HepG2 (cell line): ENCODE results near the gene ANP32D. TPM values are rescaled to one million over a fixed set of nuclear protein-coding genes. Genes with fewer than 3 reads are reported as not detected.
"Not testable (repeated sequence)": the region's sequence is repeated elsewhere in the genome, so short reads cannot be mapped to it uniquely, and the experiment has no call there.

Experiments used
- ATAC-seq: fragments of 200-7000 bp; cut with Tn5 transposase; 3 replicates; pipeline ENCODE4 v1.9.1; 2020; ENCODE audit warnings: mild to moderate bottlenecking, moderate library complexity
- BruUV-seq: library from RNA; stranded (reverse); fragments of 400-500 nt; replicated peaks from 2 replicates; lab custom pipeline; 2021; lab: Mats Ljungman, UMichigan
- CTCF ChIA-PET: fragments of 300-600 bp; formaldehyde crosslinking; extraction: SDS; loops from one replicate; lab custom pipeline; 2021; ENCODE audit warnings: low total read pairs, inconsistent platforms, low intra/inter-chr PET ratio; lab: Yijun Ruan, JAX
- POLR2A ChIA-PET: fragments of 350-600 bp; sonication (Branson Sonifier 250); formaldehyde crosslinking; loops from one replicate; lab custom pipeline; 2020; ENCODE audit warnings: antibody characterized with exemption, inconsistent platforms; lab: Yijun Ruan, JAX
- DNase-seq: peaks from one replicate; pipeline ENCODE4 v3.0.0-alpha.2; 2015; ENCODE audit warnings: low spot score
- FAIRE-seq: peaks from 3 replicates; lab custom pipeline; 2011; peaks lifted over from hg19 to GRCh38; lab: Jason Lieb, UNC
- H2AFZ ChIP-seq: one replicate; pipeline ENCODE4 v1.6.1; 2011; ENCODE audit warnings: low read length, inconsistent platforms
- H3K27ac ChIP-seq: fragments of 300-600 bp; 3 replicates; pipeline ENCODE4 v1.8.0; 2011; ENCODE audit warnings: mixed run types, mild to moderate bottlenecking, mixed read lengths, low read length, inconsistent platforms; ENCODE audit not compliant: insufficient read depth; ENCODE audit errors: extremely low read length
- H3K27me3 ChIP-seq, 2 experiments: fragments of 200-600 bp in 1 of 2; 2 replicates in 1 of 2; 3 replicates in 1 of 2; pipeline versions ENCODE4 v1.6.0 to v1.8.0; 2011; ENCODE audit warnings: low read length in 2 of 2, mild to moderate bottlenecking in 2 of 2, moderate library complexity in 2 of 2, inconsistent platforms in 1 of 2; ENCODE audit not compliant: insufficient read depth in 2 of 2, control insufficient read depth in 1 of 2
- H3K36me3 ChIP-seq, 2 experiments: fragments of 200-600 bp in 1 of 2; replicated peaks in 1 of 2; 2 replicates in 1 of 2; 3 replicates in 1 of 2; pipeline versions ENCODE4 v1.5.1 to v1.8.0; 2011; ENCODE audit warnings: low read length in 2 of 2, inconsistent platforms in 1 of 2; ENCODE audit not compliant: insufficient read depth in 2 of 2, control insufficient read depth in 1 of 2
- H3K4me1 ChIP-seq: 2 replicates; pipeline ENCODE4 v1.5.1; 2012; ENCODE audit warnings: low read length, inconsistent platforms; ENCODE audit not compliant: insufficient read depth
- H3K4me2 ChIP-seq: 2 replicates; pipeline ENCODE4 v1.6.0; 2011; ENCODE audit warnings: low read depth, low read length, inconsistent platforms
- H3K4me3 ChIP-seq, 3 experiments: fragments of 200-600 bp in 1 of 3; sonication (generic), shearing (Covaris generic) in 1 of 3; replicated peaks in 1 of 3; 2 replicates each; pipeline ENCODE4 v1.5.1; 2011 to 2016; ENCODE audit warnings: low read length in 3 of 3, inconsistent platforms in 2 of 3, low read depth in 2 of 3, mild to moderate bottlenecking in 2 of 3, control low read depth in 1 of 3, mixed read lengths in 1 of 3; ENCODE audit not compliant: insufficient read depth in 1 of 3
- H3K79me2 ChIP-seq: one replicate; pipeline ENCODE4 v1.6.1; 2011; ENCODE audit warnings: low read length, inconsistent platforms; ENCODE audit not compliant: insufficient read depth
- H3K9ac ChIP-seq: 2 replicates; pipeline ENCODE4 v1.6.0; 2011; ENCODE audit warnings: mild to moderate bottlenecking, low read depth, low read length, inconsistent platforms; ENCODE audit not compliant: insufficient read depth
- H3K9me3 ChIP-seq: 2 replicates; pipeline ENCODE4 v1.5.1; 2012; ENCODE audit warnings: mild to moderate bottlenecking, low read length
- H4K20me1 ChIP-seq: 2 replicates; pipeline ENCODE4 v1.6.0; 2011; ENCODE audit warnings: inconsistent platforms, mild to moderate bottlenecking, low read length, moderate library complexity; ENCODE audit not compliant: insufficient read depth
- FOXA1 ChIP-seq, 2 experiments: fragments of 450-650 bp in 1 of 2; sonication (generic) in 1 of 2; formaldehyde crosslinking in 1 of 2; IDR thresholded peaks; 2 replicates each; pipeline versions ENCODE4 v1.4.0 to v1.6.1; 2016 to 2020; ENCODE audit warnings: missing genetic modification reagents in 1 of 2
- FOXA3 ChIP-seq: IDR thresholded peaks from 2 replicates; pipeline ENCODE4 v1.6.1; 2016; ENCODE audit warnings: missing genetic modification reagents, missing compliant biosample characterization
- WGBS: methylation state at CpG from one replicate; pipeline ENCODE4 v1.1.6; 2017; ENCODE audit warnings: low lambda C conversion rate; 5-methylcytosine and 5-hydroxymethylcytosine counted together
- in situ Hi-C: cut with HindIII; loops from 2 replicates; pipeline ENCODE4 v1.10.0; 2017; ENCODE audit warnings: low pct_unique_long_range_greater_than_20kb; ENCODE audit not compliant: extremely low pct_ligation_motif_present
- intact Hi-C: fragments of 100-400 bp; cut with micrococcal nuclease; formaldehyde crosslinking; loops from one replicate; pipeline ENCODE4 v1.10.0; 2022; ENCODE audit not compliant: unreplicated experiment
- polyA plus RNA-seq, 8 experiments: library from polyadenylated mRNA; depleted of rRNA in 3 of 8; stranded (reverse) in 7 of 8; unstranded in 1 of 8; fragments of >200 nt; fragmentation: Illumina TruSeq in 4 of 8; extraction: Trizol in 4 of 8; gene quantifications; 2 replicates each; pipeline versions ENCODE4 v1.2.1 to v1.2.3, GENCODE V29; 2011 to 2016; ENCODE audit warnings: low read depth in 4 of 8, missing spikeins in 1 of 8, mixed read lengths in 1 of 8; ENCODE audit not compliant: insufficient read depth in 1 of 8
- total RNA-seq, 5 experiments: library from RNA; depleted of rRNA; stranded (reverse); fragments of >200 nt; fragmentation: Illumina TruSeq; extraction: Trizol; gene quantifications; 2 replicates each; pipeline ENCODE4 v1.2.3, GENCODE V29; 2016; ENCODE audit warnings: low read depth in 1 of 5
- TF ChIP-seq, protein P1 (sequence below): sonication (generic); formaldehyde crosslinking; IDR thresholded peaks from 2 replicates; pipeline ENCODE4 v1.4.0; 2020; ENCODE audit warnings: missing genetic modification reagents
- TF ChIP-seq, protein P2 (sequence below): sonication (generic); formaldehyde crosslinking; IDR thresholded peaks from 2 replicates; pipeline ENCODE4 v1.9.0; 2021; ENCODE audit warnings: missing genetic modification reagents, borderline replicate concordance
- TF ChIP-seq, protein P3 (sequence below): sonication (generic); formaldehyde crosslinking; IDR thresholded peaks from 2 replicates; pipeline ENCODE4 v1.4.0; 2020; ENCODE audit warnings: missing genetic modification reagents, borderline replicate concordance

ANP32D gene
- total and polyA plus RNA-seq, 2 of the 13 experiments (the other 11 are each of a cell fraction or from before 2014, with no cell fraction given), result not detected

DNA sequence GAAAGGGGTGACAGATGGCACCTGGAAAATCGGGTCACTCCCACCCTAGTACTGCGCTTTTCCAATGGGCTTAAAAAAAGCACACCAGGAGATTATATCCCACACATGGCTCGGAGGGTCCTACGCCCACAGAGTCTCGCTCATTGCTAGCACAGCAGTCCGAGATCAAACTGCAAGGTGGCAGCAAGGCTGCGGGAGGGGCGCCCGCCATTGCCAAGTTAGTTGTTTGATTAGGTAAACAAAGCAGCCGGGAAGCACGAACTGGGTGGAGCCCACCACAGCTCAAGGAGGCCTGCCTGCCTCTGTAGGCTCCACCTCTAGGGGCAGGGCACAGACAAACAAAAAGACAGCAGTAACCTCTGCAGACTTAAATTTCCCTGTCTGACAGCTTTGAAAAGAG is 2.1 kb downstream of the ANP32D start:
- FAIRE-seq; H3K36me3 ChIP-seq; H3K4me1 ChIP-seq; intact Hi-C loops; BruUV-seq; H4K20me1 ChIP-seq; H3K9me3 ChIP-seq; DNase-seq; ATAC-seq; H3K79me2 ChIP-seq; H3K27me3 ChIP-seq; H3K27ac ChIP-seq; CTCF ChIA-PET; POLR2A ChIA-PET; H3K4me3 ChIP-seq; H3K9ac ChIP-seq; H3K4me2 ChIP-seq; H2AFZ ChIP-seq; in situ Hi-C loops; TF ChIP-seq FOXA1 (IDR thresholded peaks at IDR 0.05): not testable (repeated sequence)
- WGBS, result 5% methylated on average over 11 of the region's 11 CpGs
- TF ChIP-seq FOXA1 (CRISPR knock-in tag; IDR thresholded peaks at IDR 0.05) (peak; percentile 62), FOXA3 (CRISPR knock-in tag) (peak; percentile 57; the same call in 1 of the 2 replicates)

DNA sequence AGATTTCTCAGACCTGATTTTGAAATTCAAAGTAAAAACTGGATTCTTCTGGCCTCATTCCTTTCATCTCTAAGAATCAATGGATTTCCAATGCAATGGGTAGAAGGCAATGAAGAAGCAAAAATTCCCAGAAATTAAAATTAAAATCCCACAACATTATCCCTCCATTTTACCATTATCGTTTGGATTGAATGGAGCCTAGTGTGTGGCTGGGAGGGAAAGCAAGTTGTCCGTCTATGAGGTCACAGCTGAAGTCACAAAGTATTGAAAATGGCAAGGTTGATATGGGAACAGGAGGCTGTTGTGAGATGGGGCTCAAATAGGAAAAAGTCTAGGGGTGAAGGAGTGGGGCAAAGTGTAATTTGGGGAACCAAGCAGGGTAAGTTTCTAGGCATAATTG is 9.8 kb downstream of the ANP32D start, which contains the start of gene C12orf54:
TSS of gene C12orf54 (plus strand) at position 301 of the 400 bp plus-strand sequence. CDS start 799 bp downstream, outside the sequence.
- ATAC-seq (no peak), DNase-seq (no peak), FAIRE-seq (no peak)
- BruUV-seq, result no TSS peak
- Histone ChIP-seq H3K9me3 (no peaks in the 10 kb centered on the region), H3K4me2 (no peak within 1 kb of the TSS), H3K27ac (no peak within 1 kb of the TSS), H2AFZ (no peak within 1 kb of the TSS), H3K36me3 (no peaks in the 10 kb centered on the region), H3K4me1 (no peaks in the 10 kb centered on the region), H3K79me2 (no peaks in the 10 kb centered on the region), H3K4me3 (no peak within 1 kb of the TSS), H3K9ac (no peak within 1 kb of the TSS), H4K20me1 (no peaks in the 10 kb centered on the region), H3K27me3 (peaks cover 0 to 8% of the 10 kb centered on the region in 2 experiments; a peak in 1 of 5 replicates)
- in situ Hi-C loops, result no loop called here
- POLR2A ChIA-PET, result no interaction called here
- CTCF ChIA-PET, result no interaction called here
- WGBS, result 0% methylated on average over 2 of the region's 2 CpGs
- intact Hi-C loops, result no loop called here
- TF ChIP-seq, protein P1, sequence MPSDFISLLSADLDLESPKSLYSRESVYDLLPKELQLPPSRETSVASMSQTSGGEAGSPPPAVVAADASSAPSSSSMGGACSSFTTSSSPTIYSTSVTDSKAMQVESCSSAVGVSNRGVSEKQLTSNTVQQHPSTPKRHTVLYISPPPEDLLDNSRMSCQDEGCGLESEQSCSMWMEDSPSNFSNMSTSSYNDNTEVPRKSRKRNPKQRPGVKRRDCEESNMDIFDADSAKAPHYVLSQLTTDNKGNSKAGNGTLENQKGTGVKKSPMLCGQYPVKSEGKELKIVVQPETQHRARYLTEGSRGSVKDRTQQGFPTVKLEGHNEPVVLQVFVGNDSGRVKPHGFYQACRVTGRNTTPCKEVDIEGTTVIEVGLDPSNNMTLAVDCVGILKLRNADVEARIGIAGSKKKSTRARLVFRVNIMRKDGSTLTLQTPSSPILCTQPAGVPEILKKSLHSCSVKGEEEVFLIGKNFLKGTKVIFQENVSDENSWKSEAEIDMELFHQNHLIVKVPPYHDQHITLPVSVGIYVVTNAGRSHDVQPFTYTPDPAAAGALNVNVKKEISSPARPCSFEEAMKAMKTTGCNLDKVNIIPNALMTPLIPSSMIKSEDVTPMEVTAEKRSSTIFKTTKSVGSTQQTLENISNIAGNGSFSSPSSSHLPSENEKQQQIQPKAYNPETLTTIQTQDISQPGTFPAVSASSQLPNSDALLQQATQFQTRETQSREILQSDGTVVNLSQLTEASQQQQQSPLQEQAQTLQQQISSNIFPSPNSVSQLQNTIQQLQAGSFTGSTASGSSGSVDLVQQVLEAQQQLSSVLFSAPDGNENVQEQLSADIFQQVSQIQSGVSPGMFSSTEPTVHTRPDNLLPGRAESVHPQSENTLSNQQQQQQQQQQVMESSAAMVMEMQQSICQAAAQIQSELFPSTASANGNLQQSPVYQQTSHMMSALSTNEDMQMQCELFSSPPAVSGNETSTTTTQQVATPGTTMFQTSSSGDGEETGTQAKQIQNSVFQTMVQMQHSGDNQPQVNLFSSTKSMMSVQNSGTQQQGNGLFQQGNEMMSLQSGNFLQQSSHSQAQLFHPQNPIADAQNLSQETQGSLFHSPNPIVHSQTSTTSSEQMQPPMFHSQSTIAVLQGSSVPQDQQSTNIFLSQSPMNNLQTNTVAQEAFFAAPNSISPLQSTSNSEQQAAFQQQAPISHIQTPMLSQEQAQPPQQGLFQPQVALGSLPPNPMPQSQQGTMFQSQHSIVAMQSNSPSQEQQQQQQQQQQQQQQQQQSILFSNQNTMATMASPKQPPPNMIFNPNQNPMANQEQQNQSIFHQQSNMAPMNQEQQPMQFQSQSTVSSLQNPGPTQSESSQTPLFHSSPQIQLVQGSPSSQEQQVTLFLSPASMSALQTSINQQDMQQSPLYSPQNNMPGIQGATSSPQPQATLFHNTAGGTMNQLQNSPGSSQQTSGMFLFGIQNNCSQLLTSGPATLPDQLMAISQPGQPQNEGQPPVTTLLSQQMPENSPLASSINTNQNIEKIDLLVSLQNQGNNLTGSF (CRISPR knock-in tag), result no peak
- TF ChIP-seq, protein P2, sequence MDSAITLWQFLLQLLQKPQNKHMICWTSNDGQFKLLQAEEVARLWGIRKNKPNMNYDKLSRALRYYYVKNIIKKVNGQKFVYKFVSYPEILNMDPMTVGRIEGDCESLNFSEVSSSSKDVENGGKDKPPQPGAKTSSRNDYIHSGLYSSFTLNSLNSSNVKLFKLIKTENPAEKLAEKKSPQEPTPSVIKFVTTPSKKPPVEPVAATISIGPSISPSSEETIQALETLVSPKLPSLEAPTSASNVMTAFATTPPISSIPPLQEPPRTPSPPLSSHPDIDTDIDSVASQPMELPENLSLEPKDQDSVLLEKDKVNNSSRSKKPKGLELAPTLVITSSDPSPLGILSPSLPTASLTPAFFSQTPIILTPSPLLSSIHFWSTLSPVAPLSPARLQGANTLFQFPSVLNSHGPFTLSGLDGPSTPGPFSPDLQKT (CRISPR knock-in tag), result no peak
- TF ChIP-seq, protein P3, sequence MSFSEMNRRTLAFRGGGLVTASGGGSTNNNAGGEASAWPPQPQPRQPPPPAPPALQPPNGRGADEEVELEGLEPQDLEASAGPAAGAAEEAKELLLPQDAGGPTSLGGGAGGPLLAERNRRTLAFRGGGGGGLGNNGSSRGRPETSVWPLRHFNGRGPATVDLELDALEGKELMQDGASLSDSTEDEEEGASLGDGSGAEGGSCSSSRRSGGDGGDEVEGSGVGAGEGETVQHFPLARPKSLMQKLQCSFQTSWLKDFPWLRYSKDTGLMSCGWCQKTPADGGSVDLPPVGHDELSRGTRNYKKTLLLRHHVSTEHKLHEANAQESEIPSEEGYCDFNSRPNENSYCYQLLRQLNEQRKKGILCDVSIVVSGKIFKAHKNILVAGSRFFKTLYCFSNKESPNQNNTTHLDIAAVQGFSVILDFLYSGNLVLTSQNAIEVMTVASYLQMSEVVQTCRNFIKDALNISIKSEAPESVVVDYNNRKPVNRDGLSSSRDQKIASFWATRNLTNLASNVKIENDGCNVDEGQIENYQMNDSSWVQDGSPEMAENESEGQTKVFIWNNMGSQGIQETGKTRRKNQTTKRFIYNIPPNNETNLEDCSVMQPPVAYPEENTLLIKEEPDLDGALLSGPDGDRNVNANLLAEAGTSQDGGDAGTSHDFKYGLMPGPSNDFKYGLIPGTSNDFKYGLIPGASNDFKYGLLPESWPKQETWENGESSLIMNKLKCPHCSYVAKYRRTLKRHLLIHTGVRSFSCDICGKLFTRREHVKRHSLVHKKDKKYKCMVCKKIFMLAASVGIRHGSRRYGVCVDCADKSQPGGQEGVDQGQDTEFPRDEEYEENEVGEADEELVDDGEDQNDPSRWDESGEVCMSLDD (CRISPR knock-in tag), result no peak
